IPS DF 4.7 (cell line): ENCODE measurements around the gene EPS8L3.
"Not testable (repeated sequence)": the region's sequence is repeated elsewhere in the genome, so short reads cannot be mapped to it uniquely, and the experiment has no call there.

Experiments used
- DNase-seq: peaks from one replicate; pipeline ENCODE4 v3.0.0-alpha.2; 2013; ENCODE audit warnings: low spot score; ENCODE audit errors: extremely low read depth

The EPS8L3 gene

GRCh38 chr1:109763646-109764415, at the start of gene EPS8L3:
TSS of gene EPS8L3 (minus strand) at chr1:109763923. CDS start at chr1:109761749, 2,174 bp downstream.
- DNase-seq = no peak

DNA sequence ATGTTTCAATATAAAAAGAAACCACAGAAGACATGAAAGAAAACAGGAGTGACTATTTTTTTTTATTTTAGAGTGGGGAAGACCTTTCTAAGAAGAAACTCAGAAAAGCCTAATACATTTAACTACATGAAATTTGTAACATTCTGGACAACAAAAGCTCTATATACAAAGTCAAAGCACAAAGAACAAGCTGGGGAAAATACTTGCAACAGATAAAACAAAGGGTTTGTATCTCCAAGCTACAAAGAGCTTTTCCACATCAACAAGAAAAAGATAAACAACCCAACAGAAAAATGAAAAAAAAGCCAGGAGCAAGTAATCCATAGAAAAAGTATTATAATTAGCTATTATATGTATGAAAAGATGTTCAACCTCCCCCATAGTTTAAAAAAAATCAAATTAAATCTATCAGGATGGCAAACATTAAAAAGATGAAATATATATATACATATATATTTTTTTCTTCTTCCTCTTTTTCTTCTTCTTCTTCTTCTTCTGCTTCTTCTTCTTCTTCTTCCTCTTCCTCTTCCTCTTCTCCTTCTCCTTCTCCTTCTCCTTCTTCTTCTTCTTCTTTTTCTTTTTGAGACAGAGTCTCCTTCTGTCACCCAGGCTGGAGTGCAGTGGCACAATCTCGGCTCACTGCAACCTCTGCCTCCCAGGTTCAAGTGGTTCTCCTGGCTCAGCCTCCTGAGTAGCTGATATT, 49.1 kb upstream of the EPS8L3 start:
- DNase-seq = no peak

GRCh38 chr1:109808703-109809102, 45.0 kb upstream of the EPS8L3 start:
- no peak for DNase-seq

GRCh38 chr1:109807822-109808680, 44.3 kb upstream of the EPS8L3 start:
- DNase-seq = no peak

DNA sequence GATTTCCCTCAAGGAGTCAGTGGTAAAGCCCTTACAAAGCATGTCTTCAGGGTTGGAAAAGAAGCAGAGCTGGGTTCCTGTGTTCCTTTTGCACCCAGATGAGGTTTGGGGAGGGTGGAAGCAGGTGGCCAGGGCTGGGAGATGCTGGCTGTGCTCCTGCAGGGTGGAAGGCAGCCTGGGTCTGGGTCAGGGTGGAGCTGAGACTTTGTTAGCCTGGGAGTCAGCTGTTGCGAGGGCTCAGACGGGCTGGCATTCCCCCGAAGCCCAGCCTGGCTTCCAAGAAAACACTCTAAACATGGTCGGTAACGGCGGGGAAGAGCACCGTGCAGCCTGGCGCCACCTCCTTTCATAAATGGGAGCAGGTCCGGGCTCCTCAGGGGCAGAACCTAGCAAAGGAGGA, 43.7 kb upstream of the EPS8L3 start:
- DNase-seq = no peak

DNA sequence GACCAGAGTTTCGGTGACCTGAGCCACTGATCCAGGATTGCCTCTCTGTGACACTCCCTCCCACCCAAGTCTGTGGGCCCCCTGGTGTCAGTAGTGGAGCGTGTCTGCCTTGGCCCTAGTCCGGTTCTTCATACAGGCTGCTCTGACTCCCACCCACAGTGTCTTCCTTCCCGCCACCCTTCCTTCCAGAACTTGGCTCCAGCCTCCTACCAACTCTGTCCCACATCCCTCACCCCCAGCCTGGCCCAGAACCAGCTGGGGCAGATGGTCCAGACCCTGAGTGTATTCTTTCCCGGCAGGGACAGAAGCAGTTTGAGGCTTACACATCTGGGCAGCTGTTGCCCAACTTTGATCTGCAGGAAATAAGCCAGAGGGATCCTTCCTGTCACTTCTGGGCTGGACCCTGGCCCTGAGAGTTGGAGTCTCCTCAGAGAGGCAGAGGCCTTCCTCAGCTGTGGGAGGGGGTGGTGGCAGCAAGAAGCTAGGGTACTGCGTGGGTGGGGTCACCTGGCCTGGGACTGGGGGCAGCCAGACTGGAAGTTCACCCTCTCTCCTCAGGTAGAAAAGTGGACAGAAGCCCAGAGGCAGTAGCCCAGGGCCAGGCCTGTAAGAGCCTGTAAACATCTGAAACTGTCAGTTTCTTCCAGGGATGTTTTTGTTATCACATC, 43.1 kb upstream of the EPS8L3 start:
- DNase-seq = no peak

GRCh38 chr1:109805486-109806165, 41.9 kb upstream of the EPS8L3 start:
- DNase-seq = no peak

GRCh38 chr1:109804660-109805059, 40.9 kb upstream of the EPS8L3 start:
- no peak for DNase-seq

GRCh38 chr1:109803901-109804331, 40.2 kb upstream of the EPS8L3 start:
- DNase-seq = no peak

- DNase-seq = no peak
These were observed 39.3 kb upstream of the EPS8L3 start for GRCh38 chr1:109802901-109803561.

- no peak for DNase-seq
These were observed 38.6 kb upstream of the EPS8L3 start for GRCh38 chr1:109802136-109802900.

- no peak for DNase-seq
These were observed 38.0 kb upstream of the EPS8L3 start for GRCh38 chr1:109801791-109802135.

DNA sequence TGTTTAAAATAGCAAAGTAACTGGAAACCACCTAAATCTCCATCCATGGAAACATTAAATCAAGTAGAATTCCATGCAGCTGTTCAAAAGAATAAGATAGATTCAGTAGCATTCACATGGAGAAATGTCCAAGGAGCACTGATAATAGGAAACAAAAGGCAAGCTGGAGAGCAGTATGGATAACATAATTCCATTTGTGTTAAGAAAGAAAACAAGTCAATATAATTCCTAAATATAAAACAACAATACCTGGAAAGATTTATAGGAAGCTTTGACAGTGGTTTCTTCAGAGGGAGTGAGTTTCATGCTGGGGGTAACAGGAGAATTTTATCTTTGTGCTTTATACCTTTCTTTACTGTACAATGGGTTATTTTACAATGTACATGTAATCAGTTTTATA, 36.6 kb upstream of the EPS8L3 start:
- DNase-seq = no peak

GRCh38 chr1:109799445-109799844, 35.7 kb upstream of the EPS8L3 start:
- DNase-seq = no peak

DNA sequence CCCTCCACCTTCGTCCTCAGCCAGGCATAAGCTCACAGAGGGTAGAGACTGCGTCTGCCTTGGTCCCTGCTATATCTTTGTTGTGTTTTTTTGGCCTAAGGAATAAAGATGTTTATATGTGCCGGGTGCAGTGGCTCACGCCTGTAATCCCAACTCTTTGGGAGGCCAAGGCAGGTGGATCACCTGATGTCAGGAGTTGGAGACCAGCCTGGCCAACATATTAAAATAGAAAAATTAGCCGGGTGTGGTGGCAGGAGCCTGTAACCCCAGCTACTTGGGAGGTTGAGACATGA, 33.5 kb upstream of the EPS8L3 start:
- not testable (repeated sequence) for DNase-seq

- DNase-seq = no peak
These were observed 33.0 kb upstream of the EPS8L3 start for GRCh38 chr1:109796484-109797302.

DNA sequence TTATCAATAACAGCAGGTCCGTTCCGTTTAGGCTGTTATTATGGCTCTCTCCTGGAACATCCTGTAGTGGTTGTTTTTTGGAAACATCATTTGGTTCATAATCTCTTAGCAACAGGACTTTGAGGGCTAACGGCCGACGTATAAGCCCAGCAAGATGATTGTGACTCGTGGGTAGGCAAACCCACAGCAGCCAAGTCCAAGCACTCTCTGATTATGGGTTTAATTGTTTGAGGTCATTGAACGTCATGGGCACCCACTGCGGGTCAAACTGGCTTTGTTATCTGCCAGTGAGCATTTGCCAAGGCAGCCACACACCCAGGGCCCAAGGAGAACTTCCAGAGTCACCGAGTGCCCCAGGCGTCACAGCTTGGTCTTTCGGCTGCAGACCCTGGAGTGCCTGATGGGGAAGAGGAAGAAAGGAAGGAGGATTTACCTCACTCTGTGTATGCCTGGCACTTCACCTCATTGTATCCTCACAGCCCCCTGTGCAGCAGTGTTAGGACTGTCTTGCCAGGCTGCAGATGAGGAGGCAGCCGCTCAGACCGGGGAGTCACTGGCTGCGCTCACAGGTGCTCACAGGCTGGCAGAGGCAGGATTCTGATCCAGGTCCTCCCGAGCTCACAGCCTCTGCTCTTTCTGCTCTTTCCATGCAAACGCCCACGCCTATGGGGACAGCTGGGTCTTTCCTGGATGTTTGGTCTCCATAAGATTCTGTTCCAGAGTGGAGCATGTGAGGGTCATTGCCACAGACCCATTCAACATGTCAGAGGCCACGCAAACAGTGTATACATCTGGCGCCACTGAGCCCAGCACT, 30.8 kb upstream of the EPS8L3 start:
- DNase-seq = no peak
